ENCODE data around the gene LRRC74A. TPM values are rescaled to one million over a fixed set of nuclear protein-coding genes. Genes with fewer than 3 reads are reported as not detected.

Gene LRRC74A
- polyA plus RNA-seq, 1 of the 3 experiments (the other 2 are of a cell fraction), result not detected

- POLR2A ChIA-PET, result interaction anchor here (0.6 kb wide), 1 partner anchor 348 kb away, joined by 3 read pairs; no protein-coding TSS in a partner anchor
Measured at GRCh38 chr14:76834241-76834661, 8.0 kb downstream of the LRRC74A start.

GRCh38 chr14:76836029-76836630, 9.9 kb downstream of the LRRC74A start:
- Histone ChIP-seq H3K27ac (ENCODE audit: low read depth in 2 of 2, low read length in 1 of 2) (no peak overlapping the region), H3K4me2 (no peak overlapping the region), H3K9me3 (no peaks in the 10 kb centered on the region), H3K4me3 (ENCODE audit: low read depth in 2 of 2, low read length in 1 of 2) (no peak overlapping the region), H4K20me1 (ENCODE audit: insufficient read depth) (no peaks in the 10 kb centered on the region), H3F3A (replicated peaks; ENCODE audit: insufficient read depth) (no peaks in the 10 kb centered on the region), H3K9me2 (no peaks in the 10 kb centered on the region), H3K27me3 (ENCODE audit: insufficient read depth) (peaks cover 7% of the 10 kb centered on the region; the same call in 1 of the 2 replicates), H3K4me1 (ENCODE audit: control insufficient read depth in 1 of 2, insufficient read depth in 2 of 2, low read depth in 1 of 2, low read length in 1 of 2) (peaks cover 0 to 4% of the 10 kb centered on the region in 2 experiments; a peak in 1 of 4 replicates), H3K36me3 (replicated peaks in 1 of 2; ENCODE audit: control insufficient read depth in 1 of 2, insufficient read depth in 2 of 2, low read length in 1 of 2) (no peaks in the 10 kb centered on the region), H2AFZ (ENCODE audit: low read depth) (no peak overlapping the region), H3K79me2 (ENCODE audit: insufficient read depth) (no peaks in the 10 kb centered on the region), H3K9ac (no peak overlapping the region)
- DNase-seq, result no peak
- ChIA-PET CTCF (interaction anchor here (1.2 to 1.7 kb wide), 3 partner anchors 25 to 234 kb away, joined by 3 to 5 read pairs (median 5); no protein-coding TSS in a partner anchor), POLR2A (no interaction called here)
- no peak for TF ChIP-seq NFIC (IDR thresholded peaks at IDR 0.05; ENCODE audit: borderline replicate concordance)
- TF ChIP-seq, protein P1, sequence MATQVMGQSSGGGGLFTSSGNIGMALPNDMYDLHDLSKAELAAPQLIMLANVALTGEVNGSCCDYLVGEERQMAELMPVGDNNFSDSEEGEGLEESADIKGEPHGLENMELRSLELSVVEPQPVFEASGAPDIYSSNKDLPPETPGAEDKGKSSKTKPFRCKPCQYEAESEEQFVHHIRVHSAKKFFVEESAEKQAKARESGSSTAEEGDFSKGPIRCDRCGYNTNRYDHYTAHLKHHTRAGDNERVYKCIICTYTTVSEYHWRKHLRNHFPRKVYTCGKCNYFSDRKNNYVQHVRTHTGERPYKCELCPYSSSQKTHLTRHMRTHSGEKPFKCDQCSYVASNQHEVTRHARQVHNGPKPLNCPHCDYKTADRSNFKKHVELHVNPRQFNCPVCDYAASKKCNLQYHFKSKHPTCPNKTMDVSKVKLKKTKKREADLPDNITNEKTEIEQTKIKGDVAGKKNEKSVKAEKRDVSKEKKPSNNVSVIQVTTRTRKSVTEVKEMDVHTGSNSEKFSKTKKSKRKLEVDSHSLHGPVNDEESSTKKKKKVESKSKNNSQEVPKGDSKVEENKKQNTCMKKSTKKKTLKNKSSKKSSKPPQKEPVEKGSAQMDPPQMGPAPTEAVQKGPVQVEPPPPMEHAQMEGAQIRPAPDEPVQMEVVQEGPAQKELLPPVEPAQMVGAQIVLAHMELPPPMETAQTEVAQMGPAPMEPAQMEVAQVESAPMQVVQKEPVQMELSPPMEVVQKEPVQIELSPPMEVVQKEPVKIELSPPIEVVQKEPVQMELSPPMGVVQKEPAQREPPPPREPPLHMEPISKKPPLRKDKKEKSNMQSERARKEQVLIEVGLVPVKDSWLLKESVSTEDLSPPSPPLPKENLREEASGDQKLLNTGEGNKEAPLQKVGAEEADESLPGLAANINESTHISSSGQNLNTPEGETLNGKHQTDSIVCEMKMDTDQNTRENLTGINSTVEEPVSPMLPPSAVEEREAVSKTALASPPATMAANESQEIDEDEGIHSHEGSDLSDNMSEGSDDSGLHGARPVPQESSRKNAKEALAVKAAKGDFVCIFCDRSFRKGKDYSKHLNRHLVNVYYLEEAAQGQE (IDR thresholded peaks at IDR 0.05; ENCODE audit: low read depth, low read length), result no peak
- TF ChIP-seq SIN3A (IDR thresholded peaks at IDR 0.05; ENCODE audit: borderline replicate concordance, low read depth, low read length), result no peak
- WGBS (ENCODE audit: low lambda C conversion rate), result 73% methylated on average over 13 of the region's 13 CpGs

More at GRCh38 chr14:76834241-76834661, 8.0 kb downstream of the LRRC74A start:
- no peaks in the 10 kb centered on the region for H4K20me1 ChIP-seq (ENCODE audit: insufficient read depth)
- H3K36me3 ChIP-seq (replicated peaks in 1 of 2; ENCODE audit: control insufficient read depth in 1 of 2, insufficient read depth in 2 of 2, low read length in 1 of 2), result no peaks in the 10 kb centered on the region
- no peaks in the 10 kb centered on the region for H3F3A ChIP-seq (replicated peaks; ENCODE audit: insufficient read depth)
- DNase-seq, result no peak
- H3K9me3 ChIP-seq, result no peaks in the 10 kb centered on the region
- TF ChIP-seq RAD21 (IDR thresholded peaks at IDR 0.05; ENCODE audit: low read length), result no peak
- TF ChIP-seq SIN3A (IDR thresholded peaks at IDR 0.05; ENCODE audit: borderline replicate concordance, low read depth, low read length), result no peak
- no peak for TF ChIP-seq TAF1 (IDR thresholded peaks at IDR 0.05; ENCODE audit: borderline replicate concordance, low read depth, low read length)
- no peak for TF ChIP-seq POLR2AphosphoS5 (IDR thresholded peaks at IDR 0.05; ENCODE audit: low read depth, low read length)
- TF ChIP-seq, protein P2, sequence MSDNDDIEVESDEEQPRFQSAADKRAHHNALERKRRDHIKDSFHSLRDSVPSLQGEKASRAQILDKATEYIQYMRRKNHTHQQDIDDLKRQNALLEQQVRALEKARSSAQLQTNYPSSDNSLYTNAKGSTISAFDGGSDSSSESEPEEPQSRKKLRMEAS (IDR thresholded peaks at IDR 0.05; ENCODE audit: low read depth), result no peak
- TF ChIP-seq NRF1 (IDR thresholded peaks at IDR 0.05; ENCODE audit: low read depth, low read length), result no peak
- no peak for TF ChIP-seq MXI1 (IDR thresholded peaks at IDR 0.05; ENCODE audit: low read depth, low read length)
- no peak for TF ChIP-seq JUND (IDR thresholded peaks at IDR 0.05)
- TF ChIP-seq FOSL2 (IDR thresholded peaks at IDR 0.05; ENCODE audit: borderline replicate concordance, low read depth), result no peak
- TF ChIP-seq TCF12 (IDR thresholded peaks at IDR 0.05), result no peak
- H3K9me2 ChIP-seq, result no peaks in the 10 kb centered on the region
- CTCF ChIA-PET, result no interaction called here
- H3K27ac ChIP-seq (ENCODE audit: low read depth in 2 of 2, low read length in 1 of 2), result no peak overlapping the region
- H3K4me3 ChIP-seq (ENCODE audit: low read depth in 2 of 2, low read length in 1 of 2), result no peak overlapping the region
- peaks cover 0 to 14% of the 10 kb centered on the region in 2 experiments; a peak in 1 of 4 replicates for H3K4me1 ChIP-seq (ENCODE audit: control insufficient read depth in 1 of 2, insufficient read depth in 2 of 2, low read depth in 1 of 2, low read length in 1 of 2)
- H3K27me3 ChIP-seq (ENCODE audit: insufficient read depth), result peaks cover 7% of the 10 kb centered on the region; the same call in 1 of the 2 replicates
- WGBS (ENCODE audit: low lambda C conversion rate), result 61% methylated on average over 7 of the region's 7 CpGs
- no peaks in the 10 kb centered on the region for H3K79me2 ChIP-seq (ENCODE audit: insufficient read depth)
- no peak overlapping the region for H2AFZ ChIP-seq (ENCODE audit: low read depth)
- no peak overlapping the region for H3K4me2 ChIP-seq
- H3K9ac ChIP-seq, result no peak overlapping the region

Data from SK-N-SH (cell line).